DND-41 (cell line): Measurements from ENCODE around the gene TFAP2E.

Experiments
- ATAC-seq: fragments of 200-7000 bp; cut with Tn5 transposase; 3 replicates; pipeline ENCODE4 v1.9.1; 2021; ENCODE audit warnings: low read depth; ENCODE audit not compliant: insufficient read depth
- DNase-seq: peaks from one replicate; pipeline ENCODE4 v3.0.0-alpha.2; 2020
- H2AFZ ChIP-seq: 2 replicates; pipeline ENCODE4 v1.6.0; 2012; ENCODE audit warnings: low read depth, low read length
- H3K27ac ChIP-seq: 2 replicates; pipeline ENCODE4 v1.5.1; 2012; ENCODE audit warnings: low read length, inconsistent platforms
- H3K27me3 ChIP-seq: fragments of 200-600 bp; sonication (generic); 2 replicates; pipeline ENCODE4 v1.6.0; 2012; ENCODE audit warnings: low read length, mild to moderate bottlenecking, inconsistent platforms; ENCODE audit not compliant: insufficient read depth, poor library complexity
- H3K36me3 ChIP-seq: 2 replicates; pipeline ENCODE4 v1.5.1; 2012; ENCODE audit warnings: low read length, inconsistent platforms; ENCODE audit not compliant: insufficient read depth
- H3K4me1 ChIP-seq: 2 replicates; pipeline ENCODE4 v1.5.1; 2012; ENCODE audit warnings: mild to moderate bottlenecking, low read length; ENCODE audit not compliant: insufficient read depth
- H3K4me2 ChIP-seq: 2 replicates; pipeline ENCODE4 v1.6.0; 2012; ENCODE audit warnings: mild to moderate bottlenecking, moderate library complexity, low read length, inconsistent platforms; ENCODE audit not compliant: insufficient read depth
- H3K4me3 ChIP-seq, 2 experiments: fragments of 200-600 bp in 1 of 2; shearing (Covaris generic) in 1 of 2; 2 replicates each; pipeline ENCODE4 v1.5.1; 2012 to 2016; ENCODE audit warnings: inconsistent platforms in 2 of 2, low read length in 2 of 2, mild to moderate bottlenecking in 2 of 2, low read depth in 1 of 2, moderate library complexity in 1 of 2
- H3K79me2 ChIP-seq: 2 replicates; pipeline ENCODE4 v1.6.0; 2012; ENCODE audit warnings: low read length, inconsistent platforms; ENCODE audit not compliant: insufficient read depth
- H3K9ac ChIP-seq: 2 replicates; pipeline ENCODE4 v1.6.0; 2012; ENCODE audit warnings: low read depth, mild to moderate bottlenecking, inconsistent platforms, low read length, moderate library complexity
- H3K9me3 ChIP-seq: 2 replicates; pipeline ENCODE4 v1.5.1; 2012; ENCODE audit warnings: low read length, moderate library complexity, mild to moderate bottlenecking, inconsistent platforms; ENCODE audit not compliant: insufficient read depth, severe bottlenecking
- H4K20me1 ChIP-seq: 2 replicates; pipeline ENCODE4 v1.6.0; 2012; ENCODE audit warnings: low read length; ENCODE audit not compliant: insufficient read depth
- EZH2 ChIP-seq: IDR thresholded peaks from 3 replicates; pipeline ENCODE4 v1.6.1; 2012; ENCODE audit warnings: borderline replicate concordance, low read depth, mild to moderate bottlenecking, moderate library complexity, low read length, inconsistent platforms; ENCODE audit not compliant: severe bottlenecking
- TF ChIP-seq, protein P1 (sequence below): IDR thresholded peaks from 2 replicates; pipeline ENCODE4 v1.5.1; 2012; ENCODE audit warnings: borderline replicate concordance, low read length, moderate library complexity, mild to moderate bottlenecking; ENCODE audit not compliant: poor library complexity, severe bottlenecking; ENCODE audit errors: extremely low read depth

Gene TFAP2E

DNA sequence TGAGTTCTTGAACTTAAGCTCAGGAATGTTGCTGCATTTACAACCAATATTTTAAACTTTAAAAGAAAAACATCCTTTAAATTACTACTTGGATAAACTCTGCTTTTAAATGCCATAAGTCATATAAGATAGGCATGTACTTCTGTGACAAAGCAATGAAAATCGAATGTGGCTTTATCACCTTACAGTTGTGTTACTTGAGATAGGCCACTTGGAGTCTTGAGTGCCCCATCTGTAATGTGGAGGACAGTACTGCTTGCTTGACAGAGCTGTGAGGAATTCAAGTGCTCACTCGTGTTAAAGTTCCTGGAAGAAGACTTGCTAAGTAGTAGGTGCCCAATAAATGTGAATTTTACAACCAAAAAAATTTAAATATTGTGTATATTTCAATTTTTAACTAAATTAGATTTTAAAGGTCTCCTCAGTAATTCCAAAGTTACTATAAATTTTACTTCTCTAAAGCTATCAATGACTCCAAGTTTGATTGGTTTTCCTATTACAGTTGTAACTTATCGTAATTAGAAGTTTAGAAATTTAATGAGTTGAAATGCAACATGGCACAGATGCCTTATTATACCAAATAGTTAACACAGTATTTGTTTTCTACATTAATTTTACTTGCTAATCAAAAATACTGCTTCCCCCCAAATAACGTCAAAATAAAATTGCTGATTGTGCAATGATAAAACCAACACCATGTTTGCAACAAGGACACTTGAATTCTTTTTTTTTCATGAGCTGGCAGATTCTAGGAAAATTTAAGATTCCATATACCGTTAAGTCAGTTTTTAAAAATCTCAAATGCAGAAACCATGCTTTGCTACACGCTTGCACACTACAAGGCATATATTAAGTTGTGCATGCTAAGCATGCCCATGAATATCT lies 46.4 kb downstream of the TFAP2E start:
- H3K79me2 ChIP-seq: peaks cover 99% of the 10 kb centered on the region
- no peaks in the 10 kb centered on the region for H3K4me1 ChIP-seq
- no peaks in the 10 kb centered on the region for H3K27me3 ChIP-seq
- peaks cover 89% of the 10 kb centered on the region for H3K36me3 ChIP-seq
- H3K27ac ChIP-seq: no peak overlapping the region
- no peak overlapping the region for H2AFZ ChIP-seq
- no peak for TF ChIP-seq EZH2
- TF ChIP-seq, protein P1, sequence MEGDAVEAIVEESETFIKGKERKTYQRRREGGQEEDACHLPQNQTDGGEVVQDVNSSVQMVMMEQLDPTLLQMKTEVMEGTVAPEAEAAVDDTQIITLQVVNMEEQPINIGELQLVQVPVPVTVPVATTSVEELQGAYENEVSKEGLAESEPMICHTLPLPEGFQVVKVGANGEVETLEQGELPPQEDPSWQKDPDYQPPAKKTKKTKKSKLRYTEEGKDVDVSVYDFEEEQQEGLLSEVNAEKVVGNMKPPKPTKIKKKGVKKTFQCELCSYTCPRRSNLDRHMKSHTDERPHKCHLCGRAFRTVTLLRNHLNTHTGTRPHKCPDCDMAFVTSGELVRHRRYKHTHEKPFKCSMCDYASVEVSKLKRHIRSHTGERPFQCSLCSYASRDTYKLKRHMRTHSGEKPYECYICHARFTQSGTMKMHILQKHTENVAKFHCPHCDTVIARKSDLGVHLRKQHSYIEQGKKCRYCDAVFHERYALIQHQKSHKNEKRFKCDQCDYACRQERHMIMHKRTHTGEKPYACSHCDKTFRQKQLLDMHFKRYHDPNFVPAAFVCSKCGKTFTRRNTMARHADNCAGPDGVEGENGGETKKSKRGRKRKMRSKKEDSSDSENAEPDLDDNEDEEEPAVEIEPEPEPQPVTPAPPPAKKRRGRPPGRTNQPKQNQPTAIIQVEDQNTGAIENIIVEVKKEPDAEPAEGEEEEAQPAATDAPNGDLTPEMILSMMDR: no peak
- no peak overlapping the region for H3K9ac ChIP-seq
- H3K9me3 ChIP-seq: no peaks in the 10 kb centered on the region
- ATAC-seq (no peak), DNase-seq (no peak)
- no peak overlapping the region for H3K4me3 ChIP-seq
- H4K20me1 ChIP-seq: peaks cover 73% of the 10 kb centered on the region; the same call in 1 of the 2 replicates
- no peak overlapping the region for H3K4me2 ChIP-seq

DNA sequence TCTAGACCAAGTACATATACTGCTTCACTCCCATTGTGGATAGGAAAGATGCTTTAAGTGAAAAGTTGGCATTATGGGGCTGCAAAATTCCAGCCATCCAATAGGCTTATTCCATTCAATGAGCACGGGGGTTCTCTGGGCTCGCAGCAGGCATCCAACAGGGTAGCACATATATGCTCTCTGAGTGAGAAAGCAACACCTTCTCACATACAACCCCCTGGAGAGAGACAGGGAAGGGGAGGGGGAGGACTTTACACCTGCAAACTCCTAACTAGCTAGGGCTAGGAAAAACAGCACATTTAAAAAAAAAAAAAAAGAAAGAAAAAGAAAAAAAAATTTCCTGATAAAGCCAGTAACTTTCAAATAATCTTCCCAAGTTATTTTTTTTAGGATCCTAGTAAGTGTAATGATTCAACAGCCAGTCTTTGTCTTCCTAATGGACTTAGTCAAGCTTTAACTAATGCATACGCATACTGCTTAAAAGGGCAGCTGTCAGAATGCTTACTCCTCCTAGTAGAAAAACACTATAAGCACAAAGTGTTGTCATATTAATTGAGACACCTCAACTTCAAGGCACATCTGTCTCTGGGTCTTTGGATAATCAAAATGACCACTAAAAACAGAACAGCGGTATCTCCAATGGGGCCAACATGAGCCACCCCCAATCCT lies 49.5 kb downstream of the TFAP2E start:
- H3K9ac ChIP-seq: no peak overlapping the region
- ATAC-seq: no peak
- TF ChIP-seq EZH2: no peak
- TF ChIP-seq, protein P1: no peak
- H3K4me2 ChIP-seq: no peak overlapping the region
- H3K27ac ChIP-seq: no peak overlapping the region
- no peak overlapping the region for H2AFZ ChIP-seq
- peaks cover 66% of the 10 kb centered on the region; the same call in 1 of the 2 replicates for H4K20me1 ChIP-seq
- H3K4me1 ChIP-seq: no peaks in the 10 kb centered on the region
- H3K36me3 ChIP-seq: peaks cover 88% of the 10 kb centered on the region
- DNase-seq: no peak
- H3K79me2 ChIP-seq: peaks cover 98% of the 10 kb centered on the region
- no peak overlapping the region for H3K4me3 ChIP-seq
- no peaks in the 10 kb centered on the region for H3K27me3 ChIP-seq
- H3K9me3 ChIP-seq: no peaks in the 10 kb centered on the region

DNA sequence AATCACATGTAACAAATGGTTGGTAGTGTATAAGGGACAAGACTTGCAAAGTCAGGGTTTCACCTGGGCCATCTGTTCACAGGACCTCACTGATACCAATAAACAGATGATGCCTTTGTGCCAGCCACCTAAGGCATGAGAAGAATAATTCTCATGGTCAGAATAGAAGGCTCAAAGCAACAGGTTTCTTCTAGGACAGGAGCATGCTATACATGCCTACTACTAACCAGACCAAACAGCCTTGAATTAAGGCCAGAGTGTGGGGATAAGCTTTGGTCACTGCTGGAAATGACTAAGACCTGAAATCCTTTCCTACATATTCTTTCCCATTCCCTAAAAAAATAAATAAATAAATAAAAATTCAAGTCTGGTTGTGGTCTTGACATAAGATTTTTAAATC lies 50.7 kb downstream of the TFAP2E start:
- Histone ChIP-seq H3K4me3 (no peak overlapping the region), H2AFZ (no peak overlapping the region), H3K36me3 (peaks cover 87% of the 10 kb centered on the region), H4K20me1 (peaks cover 61% of the 10 kb centered on the region; the same call in 1 of the 2 replicates), H3K9me3 (no peaks in the 10 kb centered on the region), H3K4me2 (no peak overlapping the region), H3K27ac (no peak overlapping the region), H3K27me3 (no peaks in the 10 kb centered on the region), H3K79me2 (peaks cover 97% of the 10 kb centered on the region), H3K9ac (no peak overlapping the region), H3K4me1 (no peaks in the 10 kb centered on the region)
- no peak for ATAC-seq
- TF ChIP-seq, protein P1: no peak
- TF ChIP-seq EZH2: no peak
- no peak for DNase-seq
